ENCODE data around the gene CABCOCO1.

The CABCOCO1 gene

DNA sequence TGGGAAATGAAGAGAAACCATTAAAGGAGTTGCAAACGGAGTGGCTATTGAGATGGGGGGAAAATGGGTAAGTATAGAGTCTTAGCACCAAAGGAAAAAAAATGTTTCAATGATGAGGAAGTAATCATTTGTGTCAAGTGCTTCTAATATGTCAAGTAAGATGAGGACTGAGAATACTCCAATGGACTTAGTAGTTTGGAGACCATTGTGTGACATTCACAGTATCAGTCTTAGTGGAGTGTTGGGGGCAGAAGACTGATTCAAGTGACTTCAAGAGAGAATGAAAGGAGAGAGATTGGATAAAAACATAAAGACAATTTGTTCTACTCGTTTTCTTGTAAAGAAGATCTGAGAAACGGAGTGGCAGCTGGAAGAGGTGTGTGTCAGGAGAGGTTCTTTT, 150.2 kb downstream of the CABCOCO1 start:
- ChIA-PET POLR2A (no interaction called here), CTCF (no interaction called here)
- TF ChIP-seq, protein P1, sequence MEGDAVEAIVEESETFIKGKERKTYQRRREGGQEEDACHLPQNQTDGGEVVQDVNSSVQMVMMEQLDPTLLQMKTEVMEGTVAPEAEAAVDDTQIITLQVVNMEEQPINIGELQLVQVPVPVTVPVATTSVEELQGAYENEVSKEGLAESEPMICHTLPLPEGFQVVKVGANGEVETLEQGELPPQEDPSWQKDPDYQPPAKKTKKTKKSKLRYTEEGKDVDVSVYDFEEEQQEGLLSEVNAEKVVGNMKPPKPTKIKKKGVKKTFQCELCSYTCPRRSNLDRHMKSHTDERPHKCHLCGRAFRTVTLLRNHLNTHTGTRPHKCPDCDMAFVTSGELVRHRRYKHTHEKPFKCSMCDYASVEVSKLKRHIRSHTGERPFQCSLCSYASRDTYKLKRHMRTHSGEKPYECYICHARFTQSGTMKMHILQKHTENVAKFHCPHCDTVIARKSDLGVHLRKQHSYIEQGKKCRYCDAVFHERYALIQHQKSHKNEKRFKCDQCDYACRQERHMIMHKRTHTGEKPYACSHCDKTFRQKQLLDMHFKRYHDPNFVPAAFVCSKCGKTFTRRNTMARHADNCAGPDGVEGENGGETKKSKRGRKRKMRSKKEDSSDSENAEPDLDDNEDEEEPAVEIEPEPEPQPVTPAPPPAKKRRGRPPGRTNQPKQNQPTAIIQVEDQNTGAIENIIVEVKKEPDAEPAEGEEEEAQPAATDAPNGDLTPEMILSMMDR (IDR thresholded peaks at IDR 0.05; ENCODE audit: insufficient read depth, low read length, missing control alignments), result no peak
- no peak overlapping the region for H3K4me3 ChIP-seq (ENCODE audit: low read depth, low read length)
- no peak for DNase-seq (ENCODE audit: low read depth, low spot score)

DNA sequence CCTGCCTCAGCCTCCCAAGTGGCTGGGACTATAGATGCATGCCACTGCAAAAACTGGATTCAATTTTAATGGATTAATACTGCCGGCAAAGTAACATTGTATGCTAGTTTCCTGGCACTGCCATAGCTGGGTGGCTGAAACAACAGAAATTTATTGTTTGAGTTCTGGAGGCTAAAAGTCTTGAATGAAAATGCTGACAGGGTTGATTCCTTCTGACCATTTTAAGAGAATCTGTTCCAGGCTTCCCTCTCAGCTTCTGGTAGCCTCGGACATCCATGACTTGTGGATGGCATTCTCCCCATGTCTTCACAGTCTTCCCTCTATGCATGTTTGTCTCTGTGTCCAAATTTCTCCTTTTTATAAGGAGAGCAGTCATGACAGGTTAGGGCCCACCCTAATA, 151.4 kb downstream of the CABCOCO1 start:
- POLR2A ChIA-PET, result interaction anchor here (0.5 kb wide), 1 partner anchor 1701 kb away, joined by 3 read pairs; no protein-coding TSS in a partner anchor

DNA sequence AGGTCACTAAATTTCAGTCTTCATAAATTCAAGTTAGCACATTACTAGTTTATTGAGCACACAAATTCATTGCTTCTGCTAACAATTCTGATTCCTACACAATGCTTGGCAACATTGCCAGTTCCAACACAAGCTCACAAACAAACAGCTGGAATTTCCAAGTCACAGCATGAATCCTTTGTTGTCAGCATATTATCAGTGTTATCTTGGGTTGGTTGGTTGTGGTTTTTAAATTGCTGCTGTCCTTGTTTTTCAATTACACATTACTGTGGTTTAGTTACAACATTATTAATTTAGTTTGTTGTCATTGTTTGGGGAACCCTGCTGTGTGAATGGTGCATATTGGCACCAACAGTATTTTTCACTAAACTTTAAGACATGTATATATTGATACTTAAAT, 152.8 kb downstream of the CABCOCO1 start:
- DNase-seq (ENCODE audit: low read depth, low spot score), result no peak
- ChIA-PET POLR2A (no interaction called here), CTCF (no interaction called here)
- H3K4me3 ChIP-seq (ENCODE audit: low read depth, low read length), result no peak overlapping the region
- TF ChIP-seq, protein P1 (IDR thresholded peaks at IDR 0.05; ENCODE audit: insufficient read depth, low read length, missing control alignments), result no peak

More for the DNA sequence above, 151.4 kb downstream of the CABCOCO1 start:
- no peak overlapping the region for H3K4me3 ChIP-seq (ENCODE audit: low read depth, low read length)
- TF ChIP-seq, protein P1 (IDR thresholded peaks at IDR 0.05; ENCODE audit: insufficient read depth, low read length, missing control alignments), result no peak
- CTCF ChIA-PET, result no interaction called here
- DNase-seq (ENCODE audit: low read depth, low spot score), result no peak
